Measurements from ENCODE around the gene EXOC1L. TPM values are rescaled to one million over a fixed set of nuclear protein-coding genes. Genes with fewer than 3 reads are reported as not detected.

EXOC1L gene
- total RNA-seq (2021; ENCODE audit: unreplicated experiment) (not detected), Bru-seq, nascent RNA (not detected), BruChase-seq, experiment 1, labeled RNA remaining after a 6-hour chase (not detected), BruChase-seq, experiment 2, labeled RNA remaining after a 2-hour chase (not detected)
- polyA plus RNA-seq (2012): not detected in 2 replicates
- long read RNA-seq: 0 reads

- Histone ChIP-seq H2AFZ (ENCODE audit: low read depth, low read length, poor library complexity, severe bottlenecking) (peak within 1 kb of the TSS; percentile 1), H3K9me2 (ENCODE audit: insufficient read depth) (0 out of 2 replicates have a peak, but pooled peaks cover 2% of the 10 kb centered on the region), H3K9me3 (ENCODE audit: control insufficient read depth in 1 of 2, insufficient read depth in 1 of 2, low read depth in 1 of 2, low read length in 2 of 2) (no peaks in the 10 kb centered on the region), H3K27me3 (ENCODE audit: insufficient read depth, low read length) (no peaks in the 10 kb centered on the region), H3K4me3 (replicated peaks in 1 of 2; ENCODE audit: low read depth in 1 of 2, low read length in 2 of 2) (no peak within 1 kb of the TSS), H4K20me1 (ENCODE audit: insufficient read depth) (no peaks in the 10 kb centered on the region), H3K79me2 (ENCODE audit: insufficient read depth, low read length) (no peaks in the 10 kb centered on the region), H3K9ac (ENCODE audit: low read length) (no peak within 1 kb of the TSS), H3K36me3 (ENCODE audit: control insufficient read depth in 1 of 2, insufficient read depth in 2 of 2, low read length in 2 of 2) (no peaks in the 10 kb centered on the region), H3K27ac (ENCODE audit: low read depth, low read length) (no peak within 1 kb of the TSS), H3K4me1 (ENCODE audit: control insufficient read depth in 1 of 2, insufficient read depth in 2 of 2, low read length in 2 of 2) (no peaks in the 10 kb centered on the region), H3K4me2 (ENCODE audit: low read length) (no peak within 1 kb of the TSS)
- ATAC-seq (no peak), DNase-seq (ENCODE audit: low read depth, low spot score) (no peak)
- intact Hi-C loops (cut with micrococcal nuclease): no loop called here
- BruUV-seq (replicated peaks): no TSS peak
- ChIA-PET RAD21 (ENCODE audit: low non-redundant PET in 1 of 2, low total read pairs in 2 of 2, uncharacterized antibody in 2 of 2, unreplicated experiment in 2 of 2) (no interaction called here), CTCF (no interaction called here), POLR2A (no interaction called here)
- TF ChIP-seq CEBPB (IDR thresholded peaks at IDR 0.05; ENCODE audit: low read depth): no peak
- TF ChIP-seq EGR1 (IDR thresholded peaks at IDR 0.05; ENCODE audit: low read depth): no peak
- TF ChIP-seq ZNF274 (IDR thresholded peaks at IDR 0.05; ENCODE audit: low read depth, low read length): no peak
Observed at GRCh38 chr4:55819634-55820033, at the start of gene EXOC1L. EXOC1L (plus strand) TSS chr4:55819790; CDS start chr4:55820027, 237 bp downstream.

- DNase-seq (ENCODE audit: low read depth, low spot score) (no peak), ATAC-seq (no peak)
- no peak overlapping the region for H2AFZ ChIP-seq (ENCODE audit: low read depth, low read length, poor library complexity, severe bottlenecking)
- no TSS peak for BruUV-seq (replicated peaks)
- H3K9me2 ChIP-seq (ENCODE audit: insufficient read depth): no peaks in the 10 kb centered on the region; the same call in 1 of the 2 replicates
- no peak overlapping the region for H3K4me2 ChIP-seq (ENCODE audit: low read length)
- no peak overlapping the region for H3K4me3 ChIP-seq (replicated peaks in 1 of 2; ENCODE audit: low read depth in 1 of 2, low read length in 2 of 2)
- ChIA-PET POLR2A (no interaction called here), RAD21 (ENCODE audit: low non-redundant PET in 1 of 2, low total read pairs in 2 of 2, uncharacterized antibody in 2 of 2, unreplicated experiment in 2 of 2) (no interaction called here), CTCF (no interaction called here)
- H3K9me3 ChIP-seq (ENCODE audit: control insufficient read depth in 1 of 2, insufficient read depth in 1 of 2, low read depth in 1 of 2, low read length in 2 of 2): no peaks in the 10 kb centered on the region
- no peaks in the 10 kb centered on the region for H3K27me3 ChIP-seq (ENCODE audit: insufficient read depth, low read length)
- no peaks in the 10 kb centered on the region for H3K36me3 ChIP-seq (ENCODE audit: control insufficient read depth in 1 of 2, insufficient read depth in 2 of 2, low read length in 2 of 2)
- no peaks in the 10 kb centered on the region for H4K20me1 ChIP-seq (ENCODE audit: insufficient read depth)
- intact Hi-C loops (cut with micrococcal nuclease): no loop called here
- no peak overlapping the region for H3K27ac ChIP-seq (ENCODE audit: low read depth, low read length)
- H3K79me2 ChIP-seq (ENCODE audit: insufficient read depth, low read length): no peaks in the 10 kb centered on the region
- peaks cover 0 to 5% of the 10 kb centered on the region in 2 experiments; a peak in 1 of 4 replicates for H3K4me1 ChIP-seq (ENCODE audit: control insufficient read depth in 1 of 2, insufficient read depth in 2 of 2, low read length in 2 of 2)
- no peak overlapping the region for H3K9ac ChIP-seq (ENCODE audit: low read length)
- TF ChIP-seq REST (IDR thresholded peaks at IDR 0.05; ENCODE audit: low read depth) (no peak), EGR1 (IDR thresholded peaks at IDR 0.05; ENCODE audit: low read depth) (no peak), JUND (IDR thresholded peaks at IDR 0.05) (no peak), POLR2AphosphoS5 (IDR thresholded peaks at IDR 0.05; ENCODE audit: low read depth, low read length) (no peak), ZNF274 (IDR thresholded peaks at IDR 0.05; ENCODE audit: low read depth, low read length) (no peak), RAD21 (IDR thresholded peaks at IDR 0.05; ENCODE audit: low read depth) (no peak), CTCF (IDR thresholded peaks at IDR 0.05 in 2 of 3, conservative IDR thresholded peaks at IDR 0.05 in 1 of 3; ENCODE audit: borderline replicate concordance in 1 of 3, insufficient read depth in 1 of 3, low read depth in 2 of 3, low read length in 2 of 3) (no peak), YY1 (IDR thresholded peaks at IDR 0.05; ENCODE audit: extremely low read depth, insufficient replicate concordance, low read depth, low read length) (no peak), ZFX (IDR thresholded peaks at IDR 0.05) (no peak), SRF (IDR thresholded peaks at IDR 0.05; ENCODE audit: low read depth) (no peak), SIN3A (IDR thresholded peaks at IDR 0.05; ENCODE audit: low read depth) (no peak), CBX3 (IDR thresholded peaks at IDR 0.05; ENCODE audit: low read depth) (no peak), SP1 (IDR thresholded peaks at IDR 0.05; ENCODE audit: low read depth) (no peak), ATF3 (IDR thresholded peaks at IDR 0.05) (no peak), CEBPB (IDR thresholded peaks at IDR 0.05; ENCODE audit: low read depth) (no peak), ELF1 (IDR thresholded peaks at IDR 0.05; ENCODE audit: borderline replicate concordance, low read depth) (no peak)
Observed at GRCh38 chr4:55770662-55771061, 48.9 kb upstream of the EXOC1L start.

Data from HCT116 (cell line).